C1 segment of cervical spinal cord (tissue), 14 donors: ENCODE measurements around the gene GATAD2A.
"Not testable (repeated sequence)": the region's sequence is repeated elsewhere in the genome, so short reads cannot be mapped to it uniquely, and the experiment has no call there.

Experiments
- DNase-seq, 14 donors: peaks; one replicate each; lab custom pipeline; 2025; lab: John Stamatoyannopoulos, UW

The GATAD2A gene

DNA sequence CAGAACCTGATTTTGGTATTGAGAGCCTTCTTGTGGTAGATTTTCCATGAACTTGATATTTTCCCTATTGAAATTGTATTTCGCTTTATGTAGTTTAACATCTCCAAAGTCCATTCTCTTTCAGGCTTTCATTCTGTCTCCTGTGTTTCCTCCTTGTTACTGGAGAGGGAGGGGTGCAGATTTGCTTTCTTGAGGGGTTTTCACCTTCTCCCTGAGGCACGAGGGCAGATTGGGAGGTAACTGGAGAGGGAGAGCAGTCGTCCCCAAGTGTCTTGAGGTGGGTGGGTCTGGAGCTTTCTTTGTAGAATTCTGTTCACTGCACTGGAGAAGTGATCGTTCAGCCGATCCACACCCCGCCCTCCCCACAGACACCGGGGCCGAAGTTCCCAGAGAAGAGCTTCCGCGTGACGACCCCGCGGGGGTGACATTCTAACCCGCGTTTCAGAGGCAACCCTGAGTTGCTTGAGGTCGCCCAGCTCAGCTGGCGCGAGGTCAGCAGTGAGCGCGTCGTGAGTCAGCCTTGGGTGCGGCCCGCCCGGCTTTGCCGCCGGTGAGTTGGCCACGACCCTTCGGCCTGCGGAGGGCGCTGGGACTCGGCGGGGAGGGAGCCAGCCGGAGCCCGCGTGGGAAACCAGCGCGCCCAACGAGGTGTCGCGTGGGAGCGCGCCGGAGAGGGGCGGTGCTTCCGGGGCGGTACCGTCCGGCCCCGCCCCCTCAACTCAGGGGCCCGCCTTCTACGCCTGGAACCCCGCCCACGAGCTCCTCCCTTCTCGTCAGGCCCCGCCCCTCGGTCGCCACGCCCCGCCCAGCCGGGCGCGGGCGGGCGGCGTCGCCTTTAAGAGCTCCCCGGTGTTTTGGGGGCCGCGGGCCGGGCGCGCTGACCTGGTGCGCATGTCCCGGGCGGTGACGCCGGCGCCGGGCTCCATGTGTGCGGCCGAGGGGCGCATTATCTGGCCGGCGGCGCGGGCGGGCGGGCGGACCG lies at the start of gene GATAD2A:
Gene GATAD2A, plus strand, starts transcription at position 797 of the 982 bp plus-strand sequence. CDS start 59,671 bp downstream, outside the sequence.
- peak; percentile 27 to 95 (median 86) for DNase-seq

DNA sequence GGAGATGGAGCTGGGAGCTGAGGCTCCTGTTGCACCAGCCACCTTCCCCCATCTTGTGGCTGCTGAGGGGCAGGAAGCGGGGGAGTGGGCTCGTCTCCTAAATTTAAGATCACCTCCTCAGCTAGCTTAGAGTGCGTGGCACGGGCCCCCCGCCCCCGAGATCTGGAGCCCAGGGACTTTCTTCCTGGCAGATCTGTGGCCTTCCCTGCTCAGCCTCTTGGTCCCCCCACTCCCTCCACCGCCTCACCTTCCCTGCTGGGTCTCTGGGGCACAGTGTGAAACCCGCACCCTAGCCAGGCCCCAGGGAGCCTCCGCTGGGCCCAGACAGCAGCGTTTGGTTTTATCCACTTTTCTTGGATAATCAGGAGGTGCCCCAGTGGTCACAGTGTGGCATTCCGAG lies 49.0 kb upstream of the GATAD2A start:
- DNase-seq = no peak

DNA sequence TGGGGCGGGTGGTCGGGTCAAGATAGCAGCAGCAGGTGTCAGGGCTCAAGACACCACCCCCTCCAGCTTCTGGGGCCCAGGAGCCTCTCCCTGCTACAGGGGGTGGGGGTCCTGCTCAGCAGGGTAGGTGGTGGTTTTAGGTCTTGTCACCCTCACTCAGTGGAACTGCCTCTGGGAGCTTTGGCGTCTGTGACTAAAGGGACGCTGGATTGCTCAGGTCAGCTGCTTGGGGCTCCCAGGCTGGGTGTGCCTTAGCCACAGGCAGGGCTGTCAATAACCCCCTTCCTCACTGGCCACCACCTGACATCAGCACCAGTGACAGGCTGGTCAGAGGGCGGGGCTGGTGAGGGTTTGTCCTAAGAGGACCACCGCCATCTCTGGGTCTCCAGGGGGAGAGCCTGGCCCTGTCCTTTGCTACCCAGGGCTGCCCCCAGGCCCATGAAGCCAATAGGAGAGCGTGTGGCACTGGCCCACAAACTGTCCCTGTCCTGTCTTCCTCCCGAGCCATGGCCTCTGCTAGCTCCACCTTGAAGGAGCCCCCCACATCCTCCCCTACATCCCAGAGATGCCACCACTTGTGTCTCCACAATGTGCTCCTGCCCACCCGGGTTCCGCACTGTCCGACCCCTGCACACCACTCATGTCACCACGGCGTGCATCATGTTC lies 48.4 kb upstream of the GATAD2A start:
- DNase-seq = no peak

- DNase-seq = peak in 13 of 14 donors; percentile 5 to 51 (median 33)
Measured at GRCh38 chr19:19361075-19361594, 44.3 kb upstream of the GATAD2A start.

DNA sequence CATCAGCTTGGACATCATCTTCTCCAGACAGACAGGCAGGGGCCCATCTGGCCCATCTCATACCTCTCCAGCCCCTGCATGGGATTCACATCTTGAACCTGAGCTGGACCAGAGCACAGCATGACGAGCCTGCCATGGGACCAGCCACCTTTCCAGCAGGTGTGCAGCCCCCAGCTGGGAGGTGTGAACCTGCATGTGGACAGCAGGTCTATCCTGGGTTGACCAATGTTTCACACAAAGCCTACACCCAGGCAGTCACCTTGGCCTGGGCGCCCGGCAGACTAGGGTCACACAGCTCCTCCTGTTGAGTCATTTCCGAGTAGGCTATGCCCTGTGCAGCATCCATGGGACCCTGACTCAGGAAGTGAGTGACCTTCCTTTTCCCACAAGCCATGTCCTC lies 43.4 kb upstream of the GATAD2A start:
- no peak for DNase-seq

- DNase-seq = peak in 10 of 14 donors; percentile 5 to 71 (median 22)
Measured at GRCh38 chr19:19366434-19367396, 38.8 kb upstream of the GATAD2A start.

DNA sequence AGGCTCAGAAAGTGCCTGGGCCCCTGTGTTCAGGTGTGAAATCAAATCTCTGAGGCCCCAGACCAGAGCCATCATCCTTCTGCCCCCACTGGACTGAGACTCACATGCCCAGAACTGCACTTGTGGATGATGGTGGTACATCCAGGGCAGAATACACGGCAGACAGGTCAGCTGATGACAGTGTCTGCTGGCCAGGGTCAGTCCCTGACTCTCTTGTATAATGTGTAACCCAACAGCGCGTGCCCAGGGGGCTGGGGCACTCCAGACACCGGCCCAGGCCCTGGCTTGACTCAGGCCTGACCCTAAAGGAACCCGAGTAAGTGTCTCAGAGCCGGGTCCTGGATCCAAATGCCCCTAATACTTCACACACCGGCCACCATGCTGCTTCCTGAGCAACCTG lies 37.4 kb upstream of the GATAD2A start:
- no peak for DNase-seq

DNA sequence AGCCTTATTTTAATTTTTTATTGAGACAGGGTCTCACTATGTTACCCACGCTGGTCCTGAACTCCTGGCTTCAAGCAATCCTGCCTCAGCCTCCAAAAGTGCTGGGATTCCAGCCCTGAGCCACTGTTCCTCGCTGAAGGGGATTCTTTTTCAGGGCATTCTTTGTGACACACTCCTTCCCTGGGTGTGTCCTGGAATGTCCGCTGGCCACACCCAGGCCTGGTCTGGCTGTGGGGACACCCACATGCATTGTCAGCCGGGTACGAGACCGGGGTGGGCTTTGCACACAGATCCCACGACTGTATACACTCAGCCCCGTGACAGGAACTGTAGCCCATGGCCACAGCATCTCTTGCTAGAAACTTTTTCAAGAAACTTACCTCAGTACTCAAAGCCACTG lies 34.4 kb upstream of the GATAD2A start:
- no peak for DNase-seq

DNA sequence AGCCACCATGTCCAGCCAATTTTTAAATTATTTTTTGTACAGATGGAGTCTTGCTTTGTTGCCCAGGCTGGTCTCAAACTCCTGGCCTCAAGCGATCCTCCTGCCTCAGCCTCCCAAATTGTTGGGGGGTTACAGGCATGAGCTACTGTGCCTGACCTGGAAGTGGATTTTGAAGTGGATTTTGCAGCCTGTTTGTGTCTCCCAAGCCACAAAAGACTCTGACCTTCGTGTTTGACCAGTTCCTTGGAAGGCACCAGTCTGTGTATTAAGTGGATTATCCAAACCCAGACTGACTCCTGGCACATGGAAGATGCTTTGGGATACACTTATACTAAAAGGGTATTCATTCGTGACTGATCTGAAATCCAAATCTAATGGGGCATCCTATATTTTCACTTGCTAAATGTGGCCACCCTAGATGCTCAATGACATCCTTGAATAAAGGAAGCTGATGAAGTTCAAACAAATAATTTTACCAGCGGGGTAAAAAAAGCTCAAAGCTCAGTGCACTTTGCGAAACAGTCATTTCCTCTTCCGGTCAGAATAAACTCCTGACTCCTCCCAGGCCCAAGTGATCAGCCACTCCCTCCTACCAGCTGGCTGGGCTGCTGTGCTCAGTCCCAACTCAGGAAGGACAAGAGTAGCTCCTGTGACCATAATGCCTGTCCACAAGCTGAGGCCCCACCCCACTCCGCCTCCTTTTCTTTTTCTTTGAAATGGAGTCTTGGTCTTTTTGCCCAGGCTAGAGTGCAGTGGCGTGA lies 32.6 kb upstream of the GATAD2A start:
- DNase-seq = peak in 6 of 14 donors; percentile 4 to 30 (median 10)

- DNase-seq = no peak
Measured at GRCh38 chr19:19379527-19379926, 25.9 kb upstream of the GATAD2A start.

GRCh38 chr19:19380316-19380715 lies 25.2 kb upstream of the GATAD2A start:
- DNase-seq = not testable (repeated sequence)

DNA sequence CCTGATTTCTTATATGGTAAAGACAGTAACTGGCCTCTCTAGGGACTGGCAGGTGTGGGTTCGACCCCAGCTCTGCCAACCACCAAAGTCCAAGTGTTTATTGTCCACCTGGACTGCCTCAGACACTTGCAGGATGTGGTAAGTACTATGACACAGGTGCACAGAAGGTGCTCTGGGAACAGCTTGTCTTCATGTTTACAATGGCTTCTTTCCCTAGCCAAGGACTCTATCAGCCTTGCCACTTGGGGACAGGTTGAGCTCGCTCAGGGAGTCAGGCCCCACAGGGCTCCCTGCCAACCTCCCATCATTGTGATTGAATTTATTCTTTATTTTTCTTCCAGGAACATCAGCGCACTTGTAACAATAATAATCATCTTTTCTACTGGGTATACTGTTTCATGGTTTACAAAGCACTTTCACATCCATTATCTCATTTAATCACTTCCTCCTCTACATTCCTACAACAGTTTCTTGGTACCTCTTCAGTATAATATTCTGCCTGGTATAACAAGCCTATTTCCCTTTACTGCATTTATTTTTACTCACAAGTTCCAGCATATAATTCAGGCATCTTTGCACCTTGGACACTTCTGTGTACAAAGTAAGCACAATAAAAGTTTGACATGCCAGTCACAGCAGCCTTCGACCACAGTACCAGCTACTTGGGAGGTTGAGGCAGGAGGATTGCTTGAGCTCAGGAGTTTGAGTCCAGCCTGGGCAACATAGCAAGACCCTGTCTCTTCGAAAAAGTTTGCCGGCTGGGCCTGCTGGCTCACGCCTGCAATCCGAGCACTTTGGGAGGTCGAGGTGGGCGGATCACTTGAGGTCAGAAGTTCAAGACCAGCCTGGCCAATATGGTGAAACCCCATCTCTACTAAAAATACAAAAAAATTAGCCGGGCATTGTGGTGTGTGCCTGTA lies 24.2 kb upstream of the GATAD2A start:
- DNase-seq = no peak

DNA sequence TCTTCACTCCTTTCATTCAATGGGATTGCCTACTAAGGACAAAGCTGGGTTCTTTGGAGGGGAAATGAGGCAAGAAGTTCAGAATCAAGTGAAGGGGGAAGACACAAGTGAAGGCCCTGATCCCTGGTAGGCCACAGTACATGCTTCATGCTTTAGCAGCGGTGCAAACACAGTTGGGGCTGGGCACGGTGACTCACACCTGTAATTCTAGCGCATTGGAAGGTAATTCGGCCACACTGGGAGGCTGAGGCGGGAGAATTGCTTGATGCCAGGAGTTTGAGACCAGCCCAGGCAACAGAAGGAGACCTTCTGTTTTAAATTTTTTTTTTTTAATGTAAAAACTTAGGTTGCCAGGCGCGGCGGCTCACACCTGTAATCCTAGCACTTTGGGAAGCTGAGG lies 23.4 kb upstream of the GATAD2A start:
- DNase-seq = no peak

- no peak for DNase-seq
Measured at GRCh38 chr19:19384486-19384885, 21.0 kb upstream of the GATAD2A start.

- DNase-seq = peak; percentile 83 to 100 (median 99)
Measured at GRCh38 chr19:19385131-19385895, 20.2 kb upstream of the GATAD2A start.

- DNase-seq = peak in 1 of 14 donors; percentile 26
Measured at GRCh38 chr19:19385896-19386869, 19.3 kb upstream of the GATAD2A start.

DNA sequence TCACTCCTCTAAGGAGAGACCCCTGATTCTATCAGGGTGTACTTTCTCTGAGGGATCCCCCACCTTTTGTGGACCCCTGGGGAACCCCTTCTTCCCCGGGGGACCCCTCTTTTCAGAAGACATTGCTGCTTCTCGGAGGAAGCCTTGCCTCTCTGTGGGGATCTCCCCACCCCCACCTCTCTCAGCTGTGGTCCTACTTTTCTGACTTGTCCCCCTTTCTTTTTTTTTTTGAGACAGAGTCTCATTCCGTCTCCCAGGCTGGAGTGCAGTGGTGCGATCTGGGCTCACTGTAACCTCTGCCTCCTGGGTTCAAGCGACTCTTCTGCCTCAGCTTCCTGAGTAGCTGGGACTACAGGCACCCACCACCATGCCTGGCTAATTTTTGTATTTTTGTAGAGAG lies 18.4 kb upstream of the GATAD2A start:
- DNase-seq = no peak
